Astrocyte (in vitro differentiated cells and primary cell): Measurements from ENCODE around the gene IGF1R.

Source experiments
- CTCF ChIP-seq: IDR thresholded peaks from 2 replicates; pipeline ENCODE4 v1.5.1; 2011; ENCODE audit warnings: low read depth, mild to moderate bottlenecking, inconsistent platforms, low read length, moderate library complexity; ENCODE audit not compliant: insufficient read depth
- EZH2 ChIP-seq: IDR thresholded peaks from 2 replicates; pipeline ENCODE4 v1.6.1; 2012; ENCODE audit warnings: mild to moderate bottlenecking, low read length, inconsistent platforms; ENCODE audit not compliant: insufficient read depth

- TF ChIP-seq CTCF (no peak), EZH2 (no peak)
Measured at GRCh38 chr15:98604983-98605382, 43.4 kb upstream of the IGF1R start.
